Erythroblast (primary cell): ENCODE measurements around the gene ZNF774.
"Not testable (repeated sequence)": the region's sequence is repeated elsewhere in the genome, so short reads cannot be mapped to it uniquely, and the experiment has no call there.

Experiments used
- DNase-seq, 2 experiments: peaks; one replicate each; lab custom pipeline; 2025; lab: John Stamatoyannopoulos, UW
- GATA1 ChIP-seq: IDR thresholded peaks from 2 replicates; pipeline ENCODE4 v1.6.1; 2011; ENCODE audit warnings: low read depth, mild to moderate bottlenecking, control low read depth, low read length, moderate library complexity
- POLR2A ChIP-seq: IDR thresholded peaks from 2 replicates; pipeline ENCODE4 v1.6.1; 2011; ENCODE audit warnings: mild to moderate bottlenecking, low read length

ZNF774 gene

DNA sequence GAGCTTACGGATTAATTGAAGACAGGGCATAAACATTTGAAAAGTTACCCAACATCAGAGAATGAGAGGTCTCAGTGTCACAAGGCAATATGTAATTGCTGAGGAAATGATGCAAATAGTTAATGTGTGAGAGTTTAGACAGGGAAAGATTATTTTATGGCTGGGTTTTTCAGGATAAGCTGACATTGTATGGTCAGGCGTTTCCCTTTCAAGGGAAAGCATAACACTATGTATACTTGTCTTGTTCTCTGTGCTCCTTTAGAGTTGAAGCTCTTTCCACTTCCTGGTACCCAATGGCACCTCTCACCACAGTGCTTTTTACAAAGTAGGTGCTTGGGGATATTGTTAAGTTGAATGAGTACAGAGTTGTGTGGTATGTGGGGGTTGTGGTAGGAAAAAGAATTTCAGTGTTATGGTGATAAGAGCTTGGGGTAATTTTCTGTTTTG, 55.8 kb downstream of the ZNF774 start:
- no peak for DNase-seq
- TF ChIP-seq POLR2A (no peak), GATA1 (no peak)

DNA sequence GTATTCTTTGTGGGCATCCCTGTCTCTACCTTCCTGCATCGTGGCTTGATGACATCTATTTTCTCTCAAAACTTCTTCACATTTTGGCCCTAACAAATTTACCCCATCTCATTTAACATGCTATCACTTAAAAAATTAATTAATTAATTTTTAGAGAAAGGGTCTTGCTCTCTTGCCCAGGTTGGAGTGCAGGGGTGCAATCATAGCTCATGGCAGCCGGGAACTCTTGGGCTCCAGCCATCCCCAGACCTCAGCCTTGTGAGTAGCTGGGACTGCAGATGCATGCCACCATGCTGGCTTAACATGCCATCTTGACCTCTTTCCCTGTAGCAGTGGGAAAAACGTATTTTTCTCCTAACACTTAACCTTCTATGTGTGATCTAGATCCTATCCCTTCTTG, 56.6 kb downstream of the ZNF774 start:
- DNase-seq, result no peak
- TF ChIP-seq POLR2A, result no peak
- TF ChIP-seq GATA1, result no peak

DNA sequence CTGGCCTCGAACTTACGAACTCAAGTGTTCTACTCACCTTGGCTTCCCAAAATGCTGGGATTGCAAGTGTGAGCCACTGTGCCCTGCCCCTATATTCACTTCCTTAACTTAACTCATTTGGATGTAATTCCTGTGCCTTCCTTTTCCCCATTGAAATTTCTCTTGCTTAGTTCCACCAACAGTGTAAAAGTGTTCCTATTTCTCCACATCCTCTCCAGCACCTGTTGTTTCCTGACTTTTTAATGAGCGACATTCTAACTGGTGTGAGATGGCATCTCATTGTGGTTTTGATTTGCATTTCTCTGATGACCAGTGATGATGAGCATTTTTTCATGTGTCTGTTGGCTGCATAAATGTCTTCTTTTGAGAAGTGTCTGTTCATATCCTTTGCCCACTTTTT, 57.5 kb downstream of the ZNF774 start:
- not testable (repeated sequence) for DNase-seq

DNA sequence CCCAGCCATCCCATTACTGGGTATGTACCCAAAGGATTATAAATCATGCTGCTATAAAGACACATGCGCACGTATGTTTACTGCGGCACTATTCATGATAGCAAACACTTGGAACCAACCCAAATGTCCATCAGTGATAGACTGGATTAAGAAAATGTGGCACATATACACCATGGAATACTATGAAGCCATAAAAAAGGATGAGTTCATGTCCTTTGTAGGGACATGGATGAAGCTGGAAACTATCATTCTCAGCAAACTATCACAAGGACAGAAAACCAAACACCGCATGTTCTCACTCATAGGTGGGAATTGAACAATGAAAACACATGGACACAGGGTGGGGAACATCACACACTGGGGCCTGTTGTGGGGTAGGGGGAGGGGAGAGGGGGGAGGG, 58.2 kb downstream of the ZNF774 start:
- not testable (repeated sequence) for DNase-seq

DNA sequence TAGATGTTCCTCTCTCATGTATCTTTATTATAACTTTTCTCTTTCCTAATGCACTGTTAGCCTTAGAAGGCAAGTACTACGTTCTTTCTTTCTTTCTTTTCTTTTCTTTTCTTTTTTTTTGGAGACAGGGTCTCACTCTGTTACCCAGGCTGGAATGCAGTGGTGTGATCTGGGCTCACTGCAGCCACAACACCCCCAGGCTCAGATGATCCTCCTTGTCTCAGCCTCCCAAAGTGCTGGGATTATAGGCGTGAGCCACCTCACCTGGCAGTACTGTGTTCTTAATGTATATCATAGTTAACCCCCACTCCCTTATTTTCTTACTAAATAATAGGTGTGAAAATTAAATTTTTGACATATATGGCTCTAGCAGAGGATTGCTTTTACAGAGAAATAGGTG, 59.1 kb downstream of the ZNF774 start:
- TF ChIP-seq POLR2A (no peak), GATA1 (no peak)
- DNase-seq, result no peak
